Stomach (tissue), 9 donors: ENCODE data around the gene CDIPT. TPM values are rescaled to one million over a fixed set of nuclear protein-coding genes. Genes with fewer than 3 reads are reported as not detected.

Source experiments
- DNase-seq, 2 donors: peaks; one replicate each; pipeline versions ENCODE4 v3.0.0 to v3.0.0-alpha.2; 2013 to 2019
- H3K27ac ChIP-seq, 5 donors: fragments of 200-600 bp in 4 of 5; sonication (generic) in 4 of 5; one replicate each; pipeline ENCODE4 v1.5.1; 2013 to 2019; ENCODE audit warnings: mild to moderate bottlenecking in 1 of 5, moderate library complexity in 1 of 5
- H3K27me3 ChIP-seq, 3 donors: fragments of 200-600 bp; sonication (generic); one replicate each; pipeline ENCODE4 v1.5.1; 2017 to 2019; ENCODE audit warnings: mixed run types in 1 of 3
- H3K36me3 ChIP-seq, 4 donors: fragments of 200-600 bp; sonication (generic); 1 replicate in 3 of 4; 2 replicates in 1 of 4; pipeline ENCODE4 v1.5.1; 2016 to 2019
- H3K4me1 ChIP-seq, 4 donors: fragments of 200-600 bp; sonication (generic); one replicate each; pipeline ENCODE4 v1.5.1; 2016 to 2019
- H3K4me3 ChIP-seq, 4 donors: fragments of 200-600 bp; sonication (generic) in 3 of 4; one replicate each; pipeline ENCODE4 v1.5.1; 2016 to 2019; ENCODE audit warnings: mild to moderate bottlenecking in 1 of 4
- H3K9me3 ChIP-seq, 4 donors: fragments of 200-600 bp; sonication (generic); one replicate each; pipeline ENCODE4 v1.5.1; 2016 to 2019
- CTCF ChIP-seq, 7 experiments: fragments of 450-650 bp in 4 of 7; fragments of 200-600 bp in 3 of 7; sonication (generic) in 3 of 7; IDR thresholded peaks; one replicate each; pipeline ENCODE4 v1.5.1; 2016 to 2019; ENCODE audit warnings: antibody characterized with exemption in 7 of 7, control low read depth in 2 of 7, mild to moderate bottlenecking in 1 of 7
- EP300 ChIP-seq: sonication (generic); formaldehyde crosslinking; IDR thresholded peaks from one replicate; pipeline ENCODE4 v1.6.1; 2017; ENCODE audit warnings: antibody characterized with exemption
- POLR2A ChIP-seq, 4 donors: fragments of 450-650 bp; IDR thresholded peaks; one replicate each; pipeline ENCODE4 v1.6.1; 2016; ENCODE audit warnings: antibody characterized with exemption in 4 of 4, control low read depth in 2 of 4, mild to moderate bottlenecking in 1 of 4, moderate library complexity in 1 of 4
- POLR2AphosphoS5 ChIP-seq, 3 donors: sonication (generic); formaldehyde crosslinking; IDR thresholded peaks; one replicate each; pipeline ENCODE4 v1.6.1; 2016; ENCODE audit warnings: antibody characterized with exemption in 3 of 3
- WGBS, 5 donors: extraction: QIAGEN DNeasy Blood & Tissue Kit in 3 of 5; methylation state at CpG; one replicate each; pipeline versions ENCODE4 v1.1.5 to v1.1.7; 2013 to 2018; 5-methylcytosine and 5-hydroxymethylcytosine counted together
- intact Hi-C: fragments of 100-400 bp; cut with DNase I; formaldehyde crosslinking; loops from one replicate; pipeline ENCODE4 v1.15.1; 2023; ENCODE audit warnings: low total_unique reads
- polyA plus RNA-seq, 3 donors: library from polyadenylated mRNA; stranded (reverse); fragments of 200-250 nt; gene quantifications; one replicate each; pipeline ENCODE4 v1.2.3, GENCODE V29; 2013
- small RNA-seq, 4 donors: library from RNA; depleted of rRNA; stranded (forward); fragments of <200 nt; gene quantifications; one replicate each; pipeline ENCODE3, GENCODE V24; 2016
- total RNA-seq, 5 donors: library from RNA; depleted of rRNA; stranded (reverse); fragments of >200 nt; gene quantifications; one replicate each; pipeline versions ENCODE4 v1.1.0 to v1.2.3, GENCODE V29; 2014 to 2016
- donor health status: healthy with polysubstance abuse.
- donor health status: Bipolar disorder and iron deficiency.
- donor health status: healthy.

CDIPT gene
- total and polyA plus RNA-seq, 8 donors: 2.3 to 91.5 (median 54.2) TPM

- H3K4me3 ChIP-seq: peak overlapping the region; percentile 55 to 61 (median 55)
- TF ChIP-seq EP300 (no peak), CTCF (IDR thresholded peaks at IDR 0.05) (peak in 1 of 7 experiments; percentile 22), POLR2A (IDR thresholded peaks at IDR 0.05) (no peak), POLR2AphosphoS5 (IDR thresholded peaks at IDR 0.05) (peak; percentile 50 to 88 (median 61))
- WGBS, 5 donors: 0 to 1% (median 0%) methylated on average over 26 to 31 of the region's 31 CpGs
- peak overlapping the region; percentile 87 to 96 (median 91) for H3K27ac ChIP-seq
- intact Hi-C loops: no loop called here
- H3K27me3 ChIP-seq: peaks cover 0 to 22% (median 0%) of the 10 kb centered on the region in 3 donors
- peaks cover 66 to 84% (median 82%) of the 10 kb centered on the region in 4 donors for H3K4me1 ChIP-seq
- H3K36me3 ChIP-seq: peaks cover 15 to 23% (median 21%) of the 10 kb centered on the region in 4 donors
- H3K9me3 ChIP-seq: no peaks in the 10 kb centered on the region
- DNase-seq: peak; percentile 97 to 98
Measured at GRCh38 chr16:29811170-29811895, 51.7 kb downstream of the CDIPT start.

- intact Hi-C loops: no loop called here
- H3K4me3 ChIP-seq: peak overlapping the region in 2 of 4 donors; percentile 61 to 63
- WGBS, 5 donors: 24 to 32% (median 27%) methylated on average over 9 of the region's 9 CpGs
Measured at GRCh38 chr16:29810699-29811169, 52.3 kb downstream of the CDIPT start.

GRCh38 chr16:29809850-29810698 is 53.0 kb downstream of the CDIPT start:
- no peak for TF ChIP-seq EP300
- peaks cover 0 to 22% (median 0%) of the 10 kb centered on the region in 3 donors for H3K27me3 ChIP-seq
- H3K27ac ChIP-seq: peak overlapping the region; percentile 52 to 96 (median 91)
- peak in 1 of 2 donors; percentile 52 for DNase-seq
- intact Hi-C loops: loop anchor here (5.0 kb wide), 1 partner anchor 47 kb away; no protein-coding TSS in a partner anchor
- peaks cover 63 to 80% (median 78%) of the 10 kb centered on the region in 4 donors for H3K4me1 ChIP-seq
- peaks cover 15 to 23% (median 21%) of the 10 kb centered on the region in 4 donors for H3K36me3 ChIP-seq
- H3K9me3 ChIP-seq: no peaks in the 10 kb centered on the region
- H3K4me3 ChIP-seq: peak overlapping the region in 2 of 4 donors; percentile 63 to 71
- WGBS, 5 donors: 53 to 62% (median 56%) methylated on average over 23 of the region's 23 CpGs

More at GRCh38 chr16:29810699-29811169, 52.3 kb downstream of the CDIPT start:
- Histone ChIP-seq H3K27ac (peak overlapping the region; percentile 87 to 96 (median 91)), H3K36me3 (peaks cover 15 to 23% (median 21%) of the 10 kb centered on the region in 4 donors), H3K27me3 (peaks cover 0 to 22% (median 0%) of the 10 kb centered on the region in 3 donors), H3K9me3 (no peaks in the 10 kb centered on the region), H3K4me1 (peaks cover 66 to 84% (median 82%) of the 10 kb centered on the region in 4 donors)
- no peak for DNase-seq
- no peak for TF ChIP-seq POLR2AphosphoS5 (IDR thresholded peaks at IDR 0.05)
- no peak for TF ChIP-seq POLR2A (IDR thresholded peaks at IDR 0.05)
- TF ChIP-seq EP300: no peak
- TF ChIP-seq CTCF (IDR thresholded peaks at IDR 0.05): no peak

GRCh38 chr16:29809031-29809747 is 53.8 kb downstream of the CDIPT start:
- no peak for TF ChIP-seq CTCF (IDR thresholded peaks at IDR 0.05)
- no peak for TF ChIP-seq POLR2AphosphoS5 (IDR thresholded peaks at IDR 0.05)
- no peak for TF ChIP-seq POLR2A (IDR thresholded peaks at IDR 0.05)
- no peak for TF ChIP-seq EP300
- DNase-seq: no peak
- Histone ChIP-seq H3K27ac (peak overlapping the region in 4 of 5 donors; percentile 88 to 96 (median 92)), H3K4me3 (peak overlapping the region in 2 of 4 donors; percentile 63 to 71), H3K4me1 (peaks cover 60 to 79% (median 78%) of the 10 kb centered on the region in 4 donors), H3K9me3 (no peaks in the 10 kb centered on the region), H3K27me3 (peaks cover 0 to 22% (median 0%) of the 10 kb centered on the region in 3 donors), H3K36me3 (peaks cover 15 to 23% (median 21%) of the 10 kb centered on the region in 4 donors)
- intact Hi-C loops: loop anchor here (5.0 kb wide), 1 partner anchor 48 kb away; no protein-coding TSS in a partner anchor
- WGBS, 5 donors: 72 to 79% (median 77%) methylated on average over 25 to 31 of the region's 31 CpGs

Small RNAs within 50 kb of the gene (small RNA-seq; reads per million reads assigned to genes)
- gene AC009133.6 (0 reads per million in 4 donors), gene AC120114.4 (0 reads per million in 4 donors)

Other genes with a start within 250 kb of the CDIPT start
- 10 to 100 TPM in 1 of 5 donors, 1 to 10 TPM in 4; 1.8 to 20.1 (median 4.3) TPM for gene SPN, start 200.0 kb downstream of the CDIPT start, total RNA-seq
- 1 to 10 TPM in 1 of 3 donors, under 1 TPM in 2; 0.68 to 1.1 (median 0.75) TPM for gene SPN, start 200.0 kb downstream of the CDIPT start, polyA plus RNA-seq
- gene QPRT, start 184.0 kb downstream of the CDIPT start, total RNA-seq: 100 to 1,000 TPM in 1 of 5 donors, 1 to 10 TPM in 3, not detected in 1; 5.1 to 114 (median 7.8) TPM
- gene QPRT, start 184.0 kb downstream of the CDIPT start, polyA plus RNA-seq: 10 to 100 TPM in 1 of 3 donors, 1 to 10 TPM in 2; 2.4 to 11.6 (median 7.3) TPM
- 1 to 10 TPM in 2 of 5 donors, under 1 TPM in 1, not detected in 2; 0.37 to 3.5 (median 2.3) TPM for gene C16orf54, start 117.2 kb downstream of the CDIPT start, total RNA-seq
- gene C16orf54, start 117.2 kb downstream of the CDIPT start, polyA plus RNA-seq: under 1 TPM; 0.48 to 1.00 (median 0.92) TPM
- 10 to 100 TPM in 1 of 5 donors, 1 to 10 TPM in 1, not detected in 3; 1.1 to 33.6 TPM for gene ZG16, start 85.0 kb downstream of the CDIPT start, total RNA-seq
- gene ZG16, start 85.0 kb downstream of the CDIPT start, polyA plus RNA-seq: under 1 TPM in 1 of 3 donors, not detected in 2; 0.76 TPM
- gene KIF22, start 72.5 kb downstream of the CDIPT start, total RNA-seq: 100 to 1,000 TPM in 1 of 5 donors, 10 to 100 TPM in 4; 11.1 to 229 (median 26.8) TPM
- gene KIF22, start 72.5 kb downstream of the CDIPT start, polyA plus RNA-seq: 10 to 100 TPM; 53.6 to 88.5 (median 59.2) TPM
- 100 to 1,000 TPM in 4 of 5 donors, 10 to 100 TPM in 1; 11.7 to 865 (median 117) TPM for gene MAZ, start 56.7 kb downstream of the CDIPT start, total RNA-seq
- gene MAZ, start 56.7 kb downstream of the CDIPT start, polyA plus RNA-seq: 100 to 1,000 TPM in 2 of 3 donors, 10 to 100 TPM in 1; 79.9 to 160 (median 102) TPM
- gene PRRT2, start 51.0 kb downstream of the CDIPT start, total RNA-seq: 10 to 100 TPM in 1 of 5 donors, 1 to 10 TPM in 2, not detected in 2; 4.0 to 17.4 (median 4.6) TPM
- under 1 TPM in 2 of 3 donors, not detected in 1; 0.62 to 0.83 TPM for gene PRRT2, start 51.0 kb downstream of the CDIPT start, polyA plus RNA-seq
- gene PAGR1, start 47.1 kb downstream of the CDIPT start, total RNA-seq: 100 to 1,000 TPM in 1 of 5 donors, 10 to 100 TPM in 3, 1 to 10 TPM in 1; 7.1 to 124 (median 19.8) TPM
- 10 to 100 TPM; 24.0 to 31.6 (median 27.1) TPM for gene PAGR1, start 47.1 kb downstream of the CDIPT start, polyA plus RNA-seq
- 100 to 1,000 TPM in 4 of 5 donors, 10 to 100 TPM in 1; 92.2 to 453 (median 154) TPM for gene MVP, start 42.8 kb downstream of the CDIPT start, total RNA-seq
- 100 to 1,000 TPM; 101 to 122 (median 116) TPM for gene MVP, start 42.8 kb downstream of the CDIPT start, polyA plus RNA-seq
- gene SEZ6L2, start 36.3 kb upstream of the CDIPT start, total RNA-seq: 10 to 100 TPM in 2 of 5 donors, 1 to 10 TPM in 2, not detected in 1; 6.2 to 31.4 (median 12.0) TPM
- gene SEZ6L2, start 36.3 kb upstream of the CDIPT start, polyA plus RNA-seq: 1 to 10 TPM; 1.5 to 7.7 (median 7.6) TPM
- gene ASPHD1, start 37.3 kb upstream of the CDIPT start, total RNA-seq: 10 to 100 TPM in 1 of 5 donors, 1 to 10 TPM in 2, not detected in 2; 4.5 to 11.0 (median 8.4) TPM
- 10 to 100 TPM; 11.6 to 29.8 (median 15.7) TPM for gene ASPHD1, start 37.3 kb upstream of the CDIPT start, polyA plus RNA-seq
- gene KCTD13, start 63.0 kb upstream of the CDIPT start, total RNA-seq: 100 to 1,000 TPM in 1 of 5 donors, 10 to 100 TPM in 4; 15.4 to 182 (median 35.3) TPM
- gene KCTD13, start 63.0 kb upstream of the CDIPT start, polyA plus RNA-seq: 10 to 100 TPM in 1 of 3 donors, 1 to 10 TPM in 2; 6.3 to 14.3 (median 7.4) TPM
- gene TMEM219, start 98.9 kb upstream of the CDIPT start, total RNA-seq: 100 to 1,000 TPM in 1 of 5 donors, 10 to 100 TPM in 4; 32.1 to 238 (median 60.5) TPM
- gene TMEM219, start 98.9 kb upstream of the CDIPT start, polyA plus RNA-seq: 100 to 1,000 TPM; 190 to 286 (median 212) TPM
- gene TAOK2, start 110.6 kb upstream of the CDIPT start, total RNA-seq: 100 to 1,000 TPM in 1 of 5 donors, 10 to 100 TPM in 4; 33.8 to 135 (median 36.6) TPM
- 10 to 100 TPM; 12.5 to 22.6 (median 14.5) TPM for gene TAOK2, start 110.6 kb upstream of the CDIPT start, polyA plus RNA-seq
- 10 to 100 TPM in 1 of 5 donors, 1 to 10 TPM in 4; 1.8 to 13.4 (median 5.1) TPM for gene HIRIP3, start 132.4 kb upstream of the CDIPT start, total RNA-seq
- gene HIRIP3, start 132.4 kb upstream of the CDIPT start, polyA plus RNA-seq: 10 to 100 TPM; 13.6 to 14.8 (median 13.7) TPM
- 100 to 1,000 TPM in 1 of 5 donors, 10 to 100 TPM in 3, 1 to 10 TPM in 1; 3.5 to 319 (median 18.2) TPM for gene INO80E, start 133.0 kb upstream of the CDIPT start, total RNA-seq
- gene INO80E, start 133.0 kb upstream of the CDIPT start, polyA plus RNA-seq: 100 to 1,000 TPM in 1 of 3 donors, 10 to 100 TPM in 2; 45.7 to 109 (median 59.0) TPM
- gene DOC2A, start 147.8 kb upstream of the CDIPT start, total RNA-seq: 10 to 100 TPM in 1 of 5 donors, under 1 TPM in 1, not detected in 3; 0.72 to 20.9 TPM
- 1 to 10 TPM in 1 of 3 donors, under 1 TPM in 1, not detected in 1; 0.75 to 2.8 TPM for gene DOC2A, start 147.8 kb upstream of the CDIPT start, polyA plus RNA-seq
- not detected for gene C16orf92, start 160.0 kb upstream of the CDIPT start, total RNA-seq
- not detected for gene C16orf92, start 160.0 kb upstream of the CDIPT start, polyA plus RNA-seq
- gene TLCD3B, start 168.0 kb upstream of the CDIPT start, total RNA-seq: under 1 TPM in 1 of 5 donors, not detected in 4; 0.92 TPM
- under 1 TPM in 1 of 3 donors, not detected in 2; 0.18 TPM for gene TLCD3B, start 168.0 kb upstream of the CDIPT start, polyA plus RNA-seq
- 1,000 to 10,000 TPM in 1 of 5 donors, 100 to 1,000 TPM in 4; 180 to 2,515 (median 698) TPM for gene ALDOA, start 202.5 kb upstream of the CDIPT start, total RNA-seq
- 1,000 to 10,000 TPM in 1 of 3 donors, 100 to 1,000 TPM in 2; 740 to 1,310 (median 887) TPM for gene ALDOA, start 202.5 kb upstream of the CDIPT start, polyA plus RNA-seq
- 10 to 100 TPM; 21.4 to 86.1 (median 63.6) TPM for gene PPP4C, start 212.8 kb upstream of the CDIPT start, total RNA-seq
- gene PPP4C, start 212.8 kb upstream of the CDIPT start, polyA plus RNA-seq: 100 to 1,000 TPM in 1 of 3 donors, 10 to 100 TPM in 2; 76.1 to 118 (median 93.3) TPM
- gene TBX6, start 228.7 kb upstream of the CDIPT start, total RNA-seq: 10 to 100 TPM in 1 of 5 donors, 1 to 10 TPM in 1, not detected in 3; 3.8 to 25.0 TPM
- 1 to 10 TPM; 1.1 to 2.5 (median 2.1) TPM for gene TBX6, start 228.7 kb upstream of the CDIPT start, polyA plus RNA-seq
- 100 to 1,000 TPM in 1 of 5 donors, 10 to 100 TPM in 4; 13.9 to 116 (median 37.9) TPM for gene YPEL3, start 233.0 kb upstream of the CDIPT start, total RNA-seq
- 100 to 1,000 TPM; 103 to 162 (median 111) TPM for gene YPEL3, start 233.0 kb upstream of the CDIPT start, polyA plus RNA-seq